Jurkat, Clone E6-1 (cell line): ENCODE results near the gene B4GALT3. TPM values are rescaled to one million over a fixed set of nuclear protein-coding genes. Genes with fewer than 3 reads are reported as not detected.
"Not testable (repeated sequence)": the region's sequence is repeated elsewhere in the genome, so short reads cannot be mapped to it uniquely, and the experiment has no call there.

Experiments
- DNase-seq: peaks from one replicate; pipeline ENCODE4 v3.0.0-alpha.2; 2011; ENCODE audit warnings: low read depth, low spot score
- H3K4me3 ChIP-seq: 2 replicates; pipeline ENCODE4 v1.5.1; 2011; ENCODE audit warnings: mild to moderate bottlenecking, low read length, control low read depth, moderate library complexity
- polyA plus RNA-seq: library from polyadenylated mRNA; unstranded; fragments of >200 nt; gene quantifications from one replicate; pipeline ENCODE4 v1.2.1, GENCODE V29; 2012; ENCODE audit warnings: missing spikeins; ENCODE audit not compliant: insufficient read length, insufficient read depth

B4GALT3 gene
- 51.5 TPM for polyA plus RNA-seq

DNA sequence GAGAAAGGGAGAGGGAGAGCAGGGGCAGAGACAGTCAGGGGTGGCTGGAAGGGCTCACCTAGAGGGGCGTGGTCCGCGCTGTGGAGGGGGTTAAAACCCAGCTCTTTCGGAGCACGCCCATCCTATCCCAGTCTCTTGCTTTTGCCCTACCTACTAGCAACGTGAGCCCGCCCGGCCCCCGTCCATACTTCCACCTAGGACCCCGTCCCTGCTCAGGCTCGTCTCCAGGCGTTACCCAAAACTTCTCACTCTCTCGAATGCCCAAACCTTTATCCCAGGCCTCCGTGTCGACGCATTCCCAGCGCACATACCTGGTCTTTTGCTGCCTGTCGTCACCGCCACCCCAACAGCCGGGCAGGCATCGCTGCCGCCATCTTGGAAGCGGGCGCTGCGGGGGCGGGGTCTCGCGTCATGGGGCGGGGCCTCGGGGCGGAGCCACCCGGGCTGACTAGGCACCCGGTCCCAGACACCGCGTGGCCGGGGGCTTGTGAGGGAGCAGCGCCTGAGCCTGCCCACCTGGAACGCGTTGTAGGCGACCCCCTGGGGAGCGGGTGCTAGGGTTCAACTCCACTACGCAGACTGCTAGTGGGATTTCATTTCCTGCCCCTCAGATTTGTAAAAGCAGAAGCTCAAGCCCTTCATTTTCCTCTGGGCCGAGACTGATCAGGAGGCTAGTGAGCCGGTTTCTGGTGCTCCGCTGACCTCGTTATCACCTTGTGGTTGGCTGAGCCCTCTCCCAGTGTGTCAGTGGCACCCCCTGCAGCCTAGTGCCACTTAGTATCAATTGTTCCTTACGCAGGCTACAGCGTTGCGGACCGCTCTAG lies at the start of gene B4GALT3:
Gene B4GALT3, minus strand, starts transcription at position 396 of the 824 bp plus-strand sequence. CDS start 1,447 bp downstream, outside the sequence.
- peak within 1 kb of the TSS; percentile 94 for H3K4me3 ChIP-seq
- peak; percentile 60 for DNase-seq

- peak overlapping the region; percentile 98 for H3K4me3 ChIP-seq
- DNase-seq, result no peak
Measured at GRCh38 chr1:161226759-161227158, 49.5 kb upstream of the B4GALT3 start.

DNA sequence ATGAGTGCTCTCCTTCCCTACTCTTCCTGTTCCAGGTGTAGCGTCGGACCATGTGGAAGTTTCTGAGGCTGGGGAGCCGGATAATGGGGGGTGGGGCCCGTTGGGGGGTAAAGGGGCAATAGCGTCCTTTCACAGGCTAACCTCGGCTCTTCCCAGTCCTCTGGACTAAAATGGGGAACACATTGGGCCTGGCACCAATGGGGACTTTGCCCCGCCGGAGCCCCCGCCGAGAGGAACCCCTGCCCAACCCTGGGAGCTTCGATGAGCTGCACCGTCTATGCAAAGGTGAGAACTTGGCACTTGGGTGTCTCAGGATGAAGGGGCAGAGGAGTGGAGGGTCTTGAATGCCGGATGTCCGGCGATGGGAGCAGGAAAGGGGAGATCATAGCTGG lies 49.0 kb upstream of the B4GALT3 start:
- no peak for DNase-seq
- H3K4me3 ChIP-seq, result peak overlapping the region; percentile 98

DNA sequence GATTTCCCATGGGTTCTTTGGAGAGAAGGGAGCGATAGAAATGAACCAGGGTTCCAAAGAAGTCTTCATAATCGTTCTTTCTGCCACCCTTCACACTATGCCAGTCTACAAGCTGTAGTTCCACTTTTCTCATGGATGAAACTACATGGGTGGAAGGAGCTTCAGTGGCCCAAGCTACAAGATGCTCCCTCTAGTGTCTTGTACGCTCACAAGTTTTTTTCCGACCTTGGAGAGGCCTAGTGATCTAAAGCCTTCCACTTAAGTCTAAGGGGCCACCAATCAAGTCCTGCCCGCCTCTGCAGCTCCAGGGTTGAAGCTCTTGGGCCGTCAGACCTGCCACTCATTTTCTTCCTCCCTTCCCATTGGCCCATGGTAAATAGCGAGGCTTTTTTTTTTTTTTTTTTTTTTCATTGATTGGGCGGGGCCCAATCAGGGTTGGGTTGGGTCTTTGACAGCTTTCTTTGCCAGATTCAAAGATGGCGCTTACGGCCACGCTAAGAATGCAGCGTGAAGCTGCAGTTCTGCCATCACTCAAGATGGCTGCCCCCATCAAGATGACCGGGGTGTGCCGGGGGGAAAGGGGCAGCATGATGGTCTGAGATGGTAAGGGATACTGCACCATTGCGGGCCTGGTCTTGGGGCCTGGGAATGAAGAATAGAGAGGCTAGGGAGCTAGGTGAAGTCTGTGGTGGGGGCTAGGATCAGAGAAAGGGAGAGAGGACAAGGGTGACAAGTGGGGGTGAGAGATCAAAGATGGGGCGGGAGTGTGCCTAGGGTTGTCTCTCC lies 48.4 kb upstream of the B4GALT3 start, which contains the start of gene TOMM40L:
Gene TOMM40L, plus strand, starts transcription at position 527 of the 786 bp plus-strand sequence. CDS start 430 bp downstream, outside the sequence.
- DNase-seq, result peak; percentile 100
- H3K4me3 ChIP-seq, result peak within 1 kb of the TSS; percentile 98

DNA sequence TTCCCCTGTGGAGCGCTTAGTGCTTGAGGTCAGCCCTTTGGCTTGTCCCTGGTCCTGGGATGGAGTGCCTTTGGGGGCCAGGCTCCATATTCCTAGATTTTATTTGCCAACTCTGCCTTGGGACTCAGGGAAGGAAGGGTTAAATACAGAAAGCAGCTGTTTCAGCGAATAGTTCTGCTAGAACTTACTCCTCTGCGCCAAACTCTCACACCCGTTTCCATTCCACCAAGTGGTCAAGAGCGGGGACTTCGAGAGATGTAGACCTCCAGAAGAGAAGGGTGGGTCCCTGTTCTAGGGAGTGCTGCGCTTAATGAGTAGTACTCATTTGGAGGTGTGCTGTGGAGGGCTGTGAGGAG lies 47.8 kb upstream of the B4GALT3 start:
- DNase-seq, result no peak
- H3K4me3 ChIP-seq, result peak overlapping the region; percentile 18

DNA sequence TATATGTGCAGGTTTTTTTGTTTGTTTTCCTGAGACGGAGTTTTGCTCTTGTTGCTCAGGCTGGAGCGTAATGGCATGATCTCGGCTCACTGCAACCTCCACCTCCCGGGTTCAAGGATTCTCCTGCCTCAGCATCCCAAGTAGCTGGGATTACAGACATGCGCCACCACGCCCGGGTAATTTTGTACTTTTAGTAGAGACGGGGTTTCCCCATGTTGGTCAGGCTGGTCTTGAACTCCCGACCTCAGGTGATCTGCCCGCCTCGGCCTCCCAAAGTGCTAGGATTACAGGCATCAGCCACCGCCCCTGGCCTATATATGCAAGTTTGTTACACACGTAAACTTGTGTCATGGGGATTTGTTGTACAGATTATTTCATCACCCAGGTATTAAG lies 47.4 kb upstream of the B4GALT3 start:
- DNase-seq, H3K4me3 ChIP-seq: not testable (repeated sequence)

GRCh38 chr1:161223805-161224694 lies 46.7 kb upstream of the B4GALT3 start:
- H3K4me3 ChIP-seq, result no peak overlapping the region
- DNase-seq, result no peak

GRCh38 chr1:161222175-161223019 lies 45.1 kb upstream of the B4GALT3 start:
- no peak overlapping the region for H3K4me3 ChIP-seq
- DNase-seq, result no peak

DNA sequence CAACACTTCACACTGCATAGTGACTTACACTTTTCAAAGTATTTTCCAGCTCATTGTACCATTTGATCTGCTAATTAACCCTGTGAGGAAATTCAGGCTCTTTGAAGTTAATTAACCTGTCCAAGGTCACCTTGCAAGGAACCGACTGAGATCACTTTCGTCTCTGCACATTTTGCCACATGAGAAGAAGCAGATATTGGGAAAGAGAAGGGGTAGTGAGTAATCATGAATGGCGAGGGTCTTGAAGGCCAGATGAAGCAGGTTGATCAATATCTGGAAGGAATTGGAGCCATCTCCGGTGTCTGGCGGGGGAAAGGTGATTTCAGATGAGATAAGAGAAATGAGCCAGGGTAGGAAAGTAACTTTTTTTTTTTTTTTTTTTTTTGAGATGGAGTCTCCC lies 42.7 kb upstream of the B4GALT3 start:
- no peak for DNase-seq
- H3K4me3 ChIP-seq, result no peak overlapping the region

DNA sequence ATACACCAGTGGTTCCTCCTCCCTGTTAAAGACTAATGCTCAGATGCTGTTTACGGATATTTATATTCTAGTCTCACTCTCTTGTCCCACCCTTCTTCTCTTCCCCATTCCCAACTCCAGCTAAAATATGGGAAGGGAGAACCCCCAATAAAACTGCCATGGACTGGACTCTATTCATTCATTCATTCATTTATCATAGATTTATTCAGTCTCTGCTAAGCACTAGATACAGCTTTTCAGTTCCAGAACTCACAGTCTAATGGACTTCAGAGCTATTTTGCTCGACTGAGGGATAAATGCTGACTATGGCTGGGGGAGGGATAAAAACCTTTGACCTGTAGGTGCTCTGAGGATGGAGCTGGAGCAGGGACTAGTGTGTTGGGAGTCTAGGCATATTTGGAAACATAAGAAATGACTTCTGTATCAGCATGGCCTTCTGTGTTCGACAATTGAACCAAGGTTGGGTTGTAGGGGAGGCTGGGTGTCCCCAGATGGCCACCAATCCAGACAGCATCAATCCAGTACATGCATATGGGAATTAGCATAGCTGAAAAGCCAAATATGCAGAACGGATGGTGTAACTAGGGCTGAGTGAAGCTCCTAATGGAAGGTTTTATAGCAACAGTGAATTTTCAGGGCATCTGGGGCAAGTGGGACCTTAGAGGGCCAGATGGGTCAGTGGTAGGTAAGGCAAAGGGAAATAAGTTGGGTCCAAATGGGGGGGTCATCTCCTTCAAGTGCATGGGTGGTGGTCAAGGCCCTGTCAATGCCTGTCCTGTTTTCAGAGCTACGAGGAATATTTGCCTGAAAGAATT lies 42.0 kb upstream of the B4GALT3 start:
- DNase-seq, result no peak
- no peak overlapping the region for H3K4me3 ChIP-seq

GRCh38 chr1:161218301-161219077 lies 41.2 kb upstream of the B4GALT3 start:
- H3K4me3 ChIP-seq, result no peak overlapping the region

DNA sequence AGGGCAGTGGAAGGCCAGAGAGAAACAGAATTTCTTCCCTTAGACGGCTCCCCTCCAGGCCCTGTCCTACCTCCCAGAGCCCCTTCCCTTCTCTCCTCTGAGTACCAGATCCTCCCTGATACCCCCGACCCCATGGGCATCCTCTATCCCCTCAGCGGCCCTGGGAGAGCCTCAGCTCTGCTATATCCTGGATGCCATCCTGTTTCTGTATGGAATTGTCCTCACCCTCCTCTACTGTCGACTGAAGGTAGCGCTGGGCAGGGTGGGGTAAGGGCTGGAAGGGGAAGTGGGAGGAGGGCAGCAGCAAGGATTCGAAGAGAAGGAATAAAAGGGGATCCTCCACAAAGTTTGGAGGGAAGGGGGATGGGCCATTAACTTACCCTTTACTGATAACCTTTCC lies 40.5 kb upstream of the B4GALT3 start:
- no peak for DNase-seq
- no peak overlapping the region for H3K4me3 ChIP-seq

More at GRCh38 chr1:161218301-161219077, 41.2 kb upstream of the B4GALT3 start:
- no peak for DNase-seq

DNA sequence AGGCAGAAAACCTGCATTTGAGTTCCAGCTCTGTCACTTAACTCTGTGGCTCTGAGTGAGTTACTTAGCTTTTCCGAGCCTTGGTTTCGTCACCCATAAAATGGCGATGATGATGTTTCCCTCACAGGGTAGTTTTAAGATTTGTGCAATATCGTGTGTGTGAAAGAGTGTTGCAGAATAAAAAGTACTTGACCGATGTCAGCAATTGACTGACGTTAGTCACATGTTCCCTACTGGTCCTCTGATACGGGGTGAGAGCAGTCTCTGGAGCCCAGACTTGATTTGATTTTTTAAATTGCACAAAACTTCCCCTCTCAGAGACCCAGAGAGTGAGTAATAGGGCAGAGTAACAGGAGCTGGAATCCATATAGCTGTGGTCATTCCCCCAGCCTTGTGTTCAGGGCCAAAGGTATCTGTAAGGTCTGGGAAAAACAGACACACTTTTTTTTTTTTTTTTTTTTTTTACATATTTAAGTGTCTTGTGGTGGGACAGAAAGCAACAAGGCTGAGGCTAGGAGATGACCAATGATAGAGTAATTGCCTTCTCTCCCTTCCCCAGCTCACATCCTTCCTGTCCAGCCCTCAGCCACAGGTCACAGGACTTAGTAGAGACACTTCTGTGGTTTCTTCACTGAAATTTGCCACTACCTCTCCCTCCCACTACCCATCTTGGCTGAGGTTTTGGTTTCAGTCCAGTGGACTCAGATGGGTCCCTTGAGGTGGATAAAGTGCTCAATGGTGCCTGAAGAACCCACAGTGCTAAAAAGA lies 39.8 kb upstream of the B4GALT3 start:
- no peak for DNase-seq
- no peak overlapping the region for H3K4me3 ChIP-seq

GRCh38 chr1:161215076-161215475 lies 37.8 kb upstream of the B4GALT3 start, which contains the start of gene FCER1G:
FCER1G (plus strand) TSS chr1:161215295; CDS start chr1:161215322, 27 bp downstream.
- DNase-seq, result no peak
- H3K4me3 ChIP-seq, result no peak within 1 kb of the TSS

DNA sequence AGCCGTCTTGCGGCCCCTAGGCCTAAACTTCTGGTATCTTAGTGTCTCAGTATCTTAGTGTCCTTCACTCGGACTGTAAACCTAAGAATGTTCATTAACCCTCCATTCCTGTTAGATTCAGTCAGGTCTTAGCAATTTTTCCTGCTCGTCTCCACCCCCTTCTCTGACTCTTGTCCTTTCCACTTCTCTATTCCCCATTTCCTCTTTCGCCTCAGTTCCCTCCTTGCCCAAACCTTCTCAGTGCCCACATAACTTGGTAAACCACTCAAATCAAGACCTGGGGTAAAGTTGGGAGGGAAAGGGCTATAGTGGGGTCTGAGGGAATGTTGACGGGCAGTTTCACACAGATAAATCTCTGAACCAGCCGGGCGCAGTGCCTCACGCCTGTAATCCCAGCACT lies 37.1 kb upstream of the B4GALT3 start:
- no peak for DNase-seq
- no peak overlapping the region for H3K4me3 ChIP-seq

GRCh38 chr1:161209790-161210409 lies 32.6 kb upstream of the B4GALT3 start:
- peak; percentile 37 for DNase-seq
- no peak overlapping the region for H3K4me3 ChIP-seq
